IMR-90 (cell line): ENCODE results near the gene QSER1. TPM values are rescaled to one million over a fixed set of nuclear protein-coding genes. Genes with fewer than 3 reads are reported as not detected.
A peak's percentile ranks its signal among the peaks of the same experiment; 100 is the strongest.

Experiments
- ATAC-seq: fragments of 200-7000 bp; cut with Tn5 transposase; 2 replicates; pipeline ENCODE4 v1.9.1; 2020; ENCODE audit warnings: low read depth, mild to moderate bottlenecking, moderate library complexity
- BruUV-seq: library from RNA; stranded (reverse); fragments of 400-500 nt; replicated peaks from 2 replicates; lab custom pipeline; 2021; lab: Mats Ljungman, UMichigan
- CTCF ChIA-PET: fragments of 300-600 bp; formaldehyde crosslinking; extraction: SDS; loops from one replicate; lab custom pipeline; 2021; ENCODE audit warnings: antibody characterized with exemption; lab: Yijun Ruan, JAX
- POLR2A ChIA-PET: fragments of 300-600 bp; sonication (Branson Sonifier 250); formaldehyde crosslinking; loops from one replicate; lab custom pipeline; 2022; ENCODE audit warnings: antibody characterized with exemption; ENCODE audit not compliant: unreplicated experiment; lab: Charles Lee
- DNase-seq: peaks from one replicate; pipeline ENCODE4 v3.0.0; 2013
- H2AFZ ChIP-seq: replicated peaks from 2 replicates; pipeline ENCODE3; 2013; ENCODE audit warnings: low read length, mild to moderate bottlenecking; ENCODE audit not compliant: poor library complexity
- H2AK5ac ChIP-seq: 2 replicates; pipeline ENCODE4 v1.6.1; 2013; ENCODE audit warnings: low read depth, low read length, inconsistent platforms
- H2AK9ac ChIP-seq: replicated peaks from 2 replicates; pipeline ENCODE3; 2013; ENCODE audit warnings: mild to moderate bottlenecking, low read depth, low read length, moderate library complexity; ENCODE audit not compliant: poor library complexity
- H2BK120ac ChIP-seq: 2 replicates; pipeline ENCODE4 v1.6.1; 2013; ENCODE audit warnings: low read depth, low read length, inconsistent platforms
- H2BK15ac ChIP-seq: 3 replicates; pipeline ENCODE4 v1.6.1; 2013; ENCODE audit warnings: low read depth, low read length, inconsistent platforms
- H2BK20ac ChIP-seq: 2 replicates; pipeline ENCODE4 v1.6.1; 2013; ENCODE audit warnings: low read depth, mild to moderate bottlenecking, inconsistent platforms, low read length, moderate library complexity
- H2BK5ac ChIP-seq: 2 replicates; pipeline ENCODE4 v1.6.1; 2013; ENCODE audit warnings: mild to moderate bottlenecking, low read depth, low read length, inconsistent platforms; ENCODE audit not compliant: poor library complexity, severe bottlenecking
- H3K14ac ChIP-seq: replicated peaks from 2 replicates; pipeline ENCODE4 v1.6.1; 2013; ENCODE audit warnings: low read depth, low read length, inconsistent platforms
- H3K18ac ChIP-seq: 2 replicates; pipeline ENCODE4 v1.6.1; 2013; ENCODE audit warnings: low read depth, low read length, control low read depth
- H3K23ac ChIP-seq: 2 replicates; pipeline ENCODE4 v1.6.1; 2013; ENCODE audit warnings: low read depth, low read length, inconsistent platforms
- H3K27ac ChIP-seq: 2 replicates; pipeline ENCODE4 v1.5.1; 2013; ENCODE audit warnings: mild to moderate bottlenecking, control low read depth, low read length; ENCODE audit not compliant: insufficient read depth
- H3K27me3 ChIP-seq: 2 replicates; pipeline ENCODE4 v1.6.1; 2013; ENCODE audit warnings: low read length; ENCODE audit not compliant: control insufficient read depth, insufficient read depth
- H3K36me3 ChIP-seq: 2 replicates; pipeline ENCODE4 v1.6.1; 2013; ENCODE audit warnings: low read length, mixed read lengths; ENCODE audit not compliant: control insufficient read depth, insufficient read depth
- H3K4ac ChIP-seq: 2 replicates; pipeline ENCODE4 v1.6.1; 2013; ENCODE audit warnings: low read depth, low read length, inconsistent platforms
- H3K4me1 ChIP-seq: 2 replicates; pipeline ENCODE4 v1.6.1; 2013; ENCODE audit warnings: low read length, mixed read lengths; ENCODE audit not compliant: control insufficient read depth, insufficient read depth
- H3K4me2 ChIP-seq: 2 replicates; pipeline ENCODE4 v1.6.1; 2013; ENCODE audit warnings: low read depth, mild to moderate bottlenecking, control low read depth, low read length, moderate library complexity
- H3K4me3 ChIP-seq: 2 replicates; pipeline ENCODE4 v1.5.1; 2013; ENCODE audit warnings: low read depth, mild to moderate bottlenecking, control low read depth, low read length, moderate library complexity; ENCODE audit not compliant: insufficient read depth
- H3K56ac ChIP-seq: 2 replicates; pipeline ENCODE4 v1.6.1; 2013; ENCODE audit warnings: low read length, inconsistent platforms; ENCODE audit not compliant: insufficient read depth; ENCODE audit errors: extremely low read depth
- H3K79me1 ChIP-seq, 2 experiments: 2 replicates each; pipeline ENCODE4 v1.6.1; 2013; ENCODE audit warnings: low read length in 2 of 2, inconsistent platforms in 1 of 2, low read depth in 1 of 2
- H3K9ac ChIP-seq: 2 replicates; pipeline ENCODE4 v1.6.1; 2013; ENCODE audit warnings: low read depth, low read length, control low read depth
- H3K9me1 ChIP-seq: 2 replicates; pipeline ENCODE4 v1.6.1; 2013; ENCODE audit warnings: low read length, inconsistent platforms; ENCODE audit not compliant: insufficient read depth
- H3K9me3 ChIP-seq: 2 replicates; pipeline ENCODE4 v1.6.1; 2013; ENCODE audit warnings: low read length; ENCODE audit not compliant: control insufficient read depth, insufficient read depth
- H4K20me1 ChIP-seq: 2 replicates; pipeline ENCODE4 v1.6.1; 2013; ENCODE audit warnings: low read length, inconsistent platforms; ENCODE audit not compliant: insufficient read depth
- H4K5ac ChIP-seq: 2 replicates; pipeline ENCODE4 v1.6.1; 2013; ENCODE audit warnings: mild to moderate bottlenecking, low read depth, low read length, control low read depth
- H4K8ac ChIP-seq, 2 experiments: 2 replicates each; pipeline ENCODE4 v1.6.1; 2013; ENCODE audit warnings: low read depth in 2 of 2, low read length in 2 of 2, control low read depth in 1 of 2, inconsistent platforms in 1 of 2
- H4K91ac ChIP-seq: 2 replicates; pipeline ENCODE4 v1.6.1; 2013; ENCODE audit warnings: low read depth, low read length, inconsistent platforms; ENCODE audit not compliant: insufficient read depth
- CEBPB ChIP-seq: IDR thresholded peaks from 2 replicates; pipeline ENCODE4 v1.6.1; 2012; ENCODE audit warnings: low read depth, low read length, improper control_type of control experiment
- MAFK ChIP-seq: IDR thresholded peaks from 2 replicates; pipeline ENCODE4 v1.6.1; 2012; ENCODE audit warnings: low read depth, low read length, improper control_type of control experiment
- MXI1 ChIP-seq: IDR thresholded peaks from 2 replicates; pipeline ENCODE4 v1.6.1; 2012; ENCODE audit warnings: low read depth, mild to moderate bottlenecking, low read length, moderate library complexity, borderline replicate concordance
- NFE2L2 ChIP-seq: fragments of 150-350 bp; IDR thresholded peaks from 2 replicates; pipeline ENCODE4 v1.6.1; 2016; ENCODE audit warnings: low read depth, mild to moderate bottlenecking, low read length
- RAD21 ChIP-seq: IDR thresholded peaks from 2 replicates; pipeline ENCODE4 v1.6.1; 2012; ENCODE audit warnings: low read length, improper control_type of control experiment
- WGBS, 2 experiments: methylation state at CpG; one replicate each; pipeline versions ENCODE4 v1.1.5 to v1.1.7; 2013; ENCODE audit warnings: missing lambda C conversion rate in 2 of 2; ENCODE audit not compliant: insufficient read length in 1 of 2; ENCODE audit errors: extremely low coverage in 2 of 2; 5-methylcytosine and 5-hydroxymethylcytosine counted together
- dilution Hi-C: fragments of 300-500 bp; cut with HindIII; formaldehyde crosslinking; loops from one replicate; pipeline ENCODE4 v1.14.3; 2018; ENCODE audit warnings: low sequenced_read_pairs; ENCODE audit not compliant: unreplicated experiment
- in situ Hi-C: fragments of 300-500 bp; cut with MboI; formaldehyde crosslinking; loops from 3 replicates; pipeline ENCODE4 v1.14.3; 2019; ENCODE audit warnings: low sequenced_read_pairs, inconsistent platforms, mixed read lengths
- intact Hi-C: fragments of 100-400 bp; cut with micrococcal nuclease; formaldehyde crosslinking; loops from 2 replicates; pipeline ENCODE4 v1.10.0; 2022
- polyA plus RNA-seq, 3 experiments: library from polyadenylated mRNA; depleted of rRNA; stranded (reverse); fragments of >200 nt; gene quantifications; 2 replicates each; pipeline ENCODE4 v1.2.3, GENCODE V29; 2012; ENCODE audit warnings: low replicate concordance in 1 of 3
- total RNA-seq: library from RNA; depleted of rRNA; stranded (reverse); fragments of >200 nt; gene quantifications from 2 replicates; pipeline ENCODE4 v1.2.3, GENCODE V29; 2012
- TF ChIP-seq, protein P1 (sequence below): fragments of 150-350 bp; IDR thresholded peaks from 2 replicates; pipeline ENCODE4 v1.6.1; 2016; ENCODE audit warnings: low read depth, mild to moderate bottlenecking, low read length, moderate library complexity, borderline replicate concordance

The QSER1 gene
- total and polyA plus RNA-seq, 2 of the 4 experiments (the other 2 are of a cell fraction): 5.9 to 15.6 TPM

DNA sequence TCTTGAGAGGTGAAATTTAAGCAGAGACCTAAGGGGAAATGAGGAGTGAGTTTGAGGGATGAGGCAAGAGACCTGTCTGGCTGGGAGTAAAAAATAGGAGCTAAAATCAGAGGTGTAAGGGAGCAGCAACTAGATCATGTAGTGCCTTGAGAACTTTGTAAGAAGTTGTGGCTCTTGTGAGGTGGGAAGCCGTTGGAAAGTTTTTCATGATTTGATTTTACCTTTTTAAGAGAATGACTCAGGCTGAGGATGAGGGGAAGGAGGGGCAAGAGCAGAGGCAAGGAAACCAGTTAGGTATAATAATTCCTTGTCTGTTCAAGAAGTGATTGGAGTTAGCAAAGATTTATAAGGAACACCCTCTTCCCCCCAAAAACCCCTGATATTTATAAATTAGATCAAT is 25.8 kb downstream of the QSER1 start:
- Histone ChIP-seq H3K9ac (no peak overlapping the region), H3K14ac (peak overlapping the region; percentile 37; the same call in 1 of the 2 replicates), H4K91ac (no peak overlapping the region), H3K4ac (no peak overlapping the region), H3K27me3 (no peaks in the 10 kb centered on the region), H2AK5ac (no peak overlapping the region), H3K56ac (no peak overlapping the region), H3K9me3 (no peaks in the 10 kb centered on the region), H3K36me3 (no peaks in the 10 kb centered on the region), H3K18ac (no peak overlapping the region), H3K79me1 (peaks cover 32 to 47% of the 10 kb centered on the region in 2 experiments), H4K20me1 (peaks cover 3% of the 10 kb centered on the region), H3K4me3 (no peak overlapping the region), H3K4me1 (no peaks in the 10 kb centered on the region), H3K27ac (no peak overlapping the region), H3K9me1 (peaks cover 7% of the 10 kb centered on the region; the same call in 1 of the 2 replicates), H4K8ac (no peak overlapping the region), H3K4me2 (no peak overlapping the region), H2BK15ac (no peak overlapping the region; the same call in 2 of the 3 replicates), H4K5ac (no peak overlapping the region), H3K23ac (0 out of 2 replicates have a peak overlapping the region, but pooled peaks have one; percentile 79), H2AFZ (no peak overlapping the region), H2BK5ac (no peak overlapping the region), H2BK120ac (no peak overlapping the region), H2BK20ac (no peak overlapping the region), H2AK9ac (no peak overlapping the region)
- DNase-seq (peak; percentile 6), ATAC-seq (no peak)
- dilution Hi-C loops: no loop called here
- WGBS, 2 experiments: 100% methylated on average over 1 of the region's 1 CpG; no CpG with 5 or more reads in 1 of the 2 experiments
- CTCF ChIA-PET: no interaction called here
- BruUV-seq: no TSS peak
- intact Hi-C loops: no loop called here
- TF ChIP-seq CEBPB (no peak), RAD21 (no peak), MAFK (no peak), NFE2L2 (no peak), MXI1 (no peak)
- TF ChIP-seq, protein P1, sequence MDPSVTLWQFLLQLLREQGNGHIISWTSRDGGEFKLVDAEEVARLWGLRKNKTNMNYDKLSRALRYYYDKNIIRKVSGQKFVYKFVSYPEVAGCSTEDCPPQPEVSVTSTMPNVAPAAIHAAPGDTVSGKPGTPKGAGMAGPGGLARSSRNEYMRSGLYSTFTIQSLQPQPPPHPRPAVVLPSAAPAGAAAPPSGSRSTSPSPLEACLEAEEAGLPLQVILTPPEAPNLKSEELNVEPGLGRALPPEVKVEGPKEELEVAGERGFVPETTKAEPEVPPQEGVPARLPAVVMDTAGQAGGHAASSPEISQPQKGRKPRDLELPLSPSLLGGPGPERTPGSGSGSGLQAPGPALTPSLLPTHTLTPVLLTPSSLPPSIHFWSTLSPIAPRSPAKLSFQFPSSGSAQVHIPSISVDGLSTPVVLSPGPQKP: no peak
- POLR2A ChIA-PET: no interaction called here
- in situ Hi-C loops: no loop called here
